Spleen (tissue), 11 donors: ENCODE measurements around the gene IL1R2. TPM values are rescaled to one million over a fixed set of nuclear protein-coding genes. Genes with fewer than 3 reads are reported as not detected.

ENCODE experiments used
- DNase-seq: peaks from one replicate; pipeline ENCODE4 v3.0.0-alpha.2; 2020
- H3K27ac ChIP-seq, 8 donors: fragments of 200-600 bp; sonication (generic) in 7 of 8; 1 replicate in 4 of 8; 2 replicates in 4 of 8; pipeline versions ENCODE4 v1.5.0 to v1.8.0; 2016 to 2021; ENCODE audit warnings: inconsistent platforms in 4 of 8, mild to moderate bottlenecking in 4 of 8, moderate library complexity in 1 of 8
- H3K27me3 ChIP-seq, 7 donors: fragments of 200-600 bp; sonication (generic) in 6 of 7; replicated peaks in 1 of 7; 1 replicate in 4 of 7; 2 replicates in 3 of 7; pipeline versions ENCODE4 v1.5.0 to v1.8.0; 2016 to 2021; ENCODE audit warnings: inconsistent platforms in 3 of 7, mild to moderate bottlenecking in 1 of 7
- H3K36me3 ChIP-seq, 6 donors: fragments of 200-600 bp; sonication (generic) in 5 of 6; 1 replicate in 4 of 6; 2 replicates in 2 of 6; pipeline versions ENCODE4 v1.5.0 to v1.8.0; 2016 to 2021; ENCODE audit warnings: inconsistent platforms in 2 of 6
- H3K4me1 ChIP-seq, 6 donors: fragments of 200-600 bp; sonication (generic) in 5 of 6; 1 replicate in 3 of 6; 2 replicates in 3 of 6; pipeline versions ENCODE4 v1.5.0 to v1.8.0; 2016 to 2021; ENCODE audit warnings: inconsistent platforms in 3 of 6
- H3K4me3 ChIP-seq, 8 donors: fragments of 200-600 bp; sonication (generic) in 7 of 8; 1 replicate in 4 of 8; 2 replicates in 4 of 8; pipeline versions ENCODE4 v1.5.0 to v1.8.0; 2016 to 2021; ENCODE audit warnings: inconsistent platforms in 4 of 8, mild to moderate bottlenecking in 4 of 8, moderate library complexity in 2 of 8
- H3K9me3 ChIP-seq, 8 donors: fragments of 200-600 bp; sonication (generic) in 7 of 8; 1 replicate in 4 of 8; 2 replicates in 4 of 8; pipeline versions ENCODE4 v1.5.0 to v1.8.0; 2016 to 2021; ENCODE audit warnings: inconsistent platforms in 4 of 8
- POLR2A ChIP-seq, 3 donors: fragments of 450-650 bp; IDR thresholded peaks; one replicate each; pipeline ENCODE4 v1.5.1; 2017; ENCODE audit warnings: antibody characterized with exemption in 3 of 3, mild to moderate bottlenecking in 1 of 3
- POLR2AphosphoS5 ChIP-seq, 3 donors: sonication (generic); formaldehyde crosslinking; IDR thresholded peaks; one replicate each; pipeline ENCODE4 v1.5.1; 2017; ENCODE audit warnings: antibody characterized with exemption in 3 of 3
- WGBS, 5 donors: extraction: QIAGEN DNeasy Blood & Tissue Kit in 3 of 5; methylation state at CpG; one replicate each; pipeline versions ENCODE4 v1.1.5 to v1.1.7; 2013 to 2018; 5-methylcytosine and 5-hydroxymethylcytosine counted together
- intact Hi-C: fragments of 100-400 bp; cut with DNase I; formaldehyde crosslinking; loops from one replicate; pipeline ENCODE4 v1.15.0; 2023; ENCODE audit warnings: low total_unique reads
- polyA plus RNA-seq, 3 donors: library from polyadenylated mRNA; stranded (reverse); fragments of 200-250 nt; gene quantifications; one replicate each; pipeline ENCODE4 v1.2.1, GENCODE V29; 2013
- total RNA-seq, 7 donors: library from RNA; depleted of rRNA in 3 of 7; stranded (reverse); fragments of >200 nt in 3 of 7; fragmentation: NEBNext Ultra II Directional in 4 of 7; extraction: Animal tissue kit (Norgen Biotek cat#: 25700) in 4 of 7; gene quantifications; one replicate each; pipeline versions ENCODE4 v1.1.0 to v1.2.1, GENCODE V29; 2016 to 2021
- TF ChIP-seq, protein P1 (sequence below), 11 experiments: fragments of 200-600 bp in 7 of 11; fragments of 450-650 bp in 4 of 11; sonication (generic) in 4 of 11; IDR thresholded peaks in 8 of 11; conservative IDR thresholded peaks in 3 of 11; 1 replicate in 7 of 11; 2 replicates in 4 of 11; pipeline versions ENCODE4 v1.4.0 to v1.8.0; 2016 to 2021; ENCODE audit warnings: antibody characterized with exemption in 11 of 11, inconsistent platforms in 4 of 11, mild to moderate bottlenecking in 1 of 11
- donor health status: healthy with polysubstance abuse.
- donor health status: DM: no; HTN: no; CAD: no; lungs with moderate emphysema.
- donor health status: DM: no; HTN: no; CAD: no.
- donor health status: Bipolar disorder and iron deficiency.
- donor health status: healthy.
- donor health status: DM: no; HTN: no; CAD: no.
- donor health status: DM: yes; HTN: yes; CAD: no.

Gene IL1R2
- total and polyA plus RNA-seq, 10 donors = 20.1 to 607 (median 116) TPM

DNA sequence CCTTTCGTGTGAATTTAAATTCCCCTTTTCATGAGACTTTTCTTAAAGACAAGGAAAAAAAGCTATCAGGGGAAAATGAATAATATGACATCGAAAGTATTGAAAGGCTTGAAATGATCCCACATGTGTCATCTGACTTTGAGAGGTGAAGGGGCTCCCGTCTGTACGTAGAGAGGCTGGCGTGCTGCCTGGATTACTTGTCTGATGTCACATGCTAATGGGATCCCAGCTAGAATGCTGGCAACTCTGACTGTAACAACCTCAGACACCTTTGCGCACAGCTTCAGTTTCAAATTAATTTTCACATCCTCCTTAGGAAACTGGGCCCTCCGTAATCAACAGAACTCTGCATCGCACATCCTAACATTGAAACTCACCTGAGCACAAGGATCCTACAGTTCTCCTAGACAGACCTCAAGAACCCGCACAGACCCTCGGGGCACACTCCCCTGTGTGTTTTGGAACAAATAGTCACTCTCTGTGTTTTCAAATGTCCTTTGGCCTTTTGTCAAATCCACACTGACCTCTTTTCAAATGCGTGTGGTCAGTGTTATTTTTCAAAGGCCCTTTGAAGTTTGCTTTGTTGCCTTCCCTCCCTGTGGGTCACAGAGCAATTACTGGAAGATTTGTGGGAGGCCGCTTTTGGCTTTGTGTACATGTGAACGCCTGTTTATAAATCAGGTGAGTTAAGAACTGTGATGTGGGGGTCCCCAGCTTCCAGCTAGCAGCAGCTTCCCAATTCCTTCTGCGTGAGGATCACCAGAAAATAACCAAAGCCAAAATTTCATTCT lies 65.9 kb downstream of the IL1R2 start:
- TF ChIP-seq, protein P1, sequence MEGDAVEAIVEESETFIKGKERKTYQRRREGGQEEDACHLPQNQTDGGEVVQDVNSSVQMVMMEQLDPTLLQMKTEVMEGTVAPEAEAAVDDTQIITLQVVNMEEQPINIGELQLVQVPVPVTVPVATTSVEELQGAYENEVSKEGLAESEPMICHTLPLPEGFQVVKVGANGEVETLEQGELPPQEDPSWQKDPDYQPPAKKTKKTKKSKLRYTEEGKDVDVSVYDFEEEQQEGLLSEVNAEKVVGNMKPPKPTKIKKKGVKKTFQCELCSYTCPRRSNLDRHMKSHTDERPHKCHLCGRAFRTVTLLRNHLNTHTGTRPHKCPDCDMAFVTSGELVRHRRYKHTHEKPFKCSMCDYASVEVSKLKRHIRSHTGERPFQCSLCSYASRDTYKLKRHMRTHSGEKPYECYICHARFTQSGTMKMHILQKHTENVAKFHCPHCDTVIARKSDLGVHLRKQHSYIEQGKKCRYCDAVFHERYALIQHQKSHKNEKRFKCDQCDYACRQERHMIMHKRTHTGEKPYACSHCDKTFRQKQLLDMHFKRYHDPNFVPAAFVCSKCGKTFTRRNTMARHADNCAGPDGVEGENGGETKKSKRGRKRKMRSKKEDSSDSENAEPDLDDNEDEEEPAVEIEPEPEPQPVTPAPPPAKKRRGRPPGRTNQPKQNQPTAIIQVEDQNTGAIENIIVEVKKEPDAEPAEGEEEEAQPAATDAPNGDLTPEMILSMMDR (IDR thresholded peaks at IDR 0.05 in 8 of 11, conservative IDR thresholded peaks at IDR 0.05 in 3 of 11) = no peak
- TF ChIP-seq POLR2AphosphoS5 (IDR thresholded peaks at IDR 0.05) (no peak), POLR2A (IDR thresholded peaks at IDR 0.05) (no peak)
- Histone ChIP-seq H3K4me3 (no peak overlapping the region), H3K27me3 (peaks cover 0 to 16% (median 0%) of the 10 kb centered on the region in 7 donors), H3K4me1 (peaks cover 0 to 24% (median 10%) of the 10 kb centered on the region in 6 donors), H3K36me3 (peaks cover 0 to 41% (median 0%) of the 10 kb centered on the region in 6 donors), H3K9me3 (no peaks in the 10 kb centered on the region), H3K27ac (peak overlapping the region in 4 of 8 donors; percentile 37 to 62 (median 42))
- 70 to 82% (median 78%) methylated on average over 14 of the region's 14 CpGs for WGBS, 5 donors
- intact Hi-C loops = no loop called here
- DNase-seq = no peak

DNA sequence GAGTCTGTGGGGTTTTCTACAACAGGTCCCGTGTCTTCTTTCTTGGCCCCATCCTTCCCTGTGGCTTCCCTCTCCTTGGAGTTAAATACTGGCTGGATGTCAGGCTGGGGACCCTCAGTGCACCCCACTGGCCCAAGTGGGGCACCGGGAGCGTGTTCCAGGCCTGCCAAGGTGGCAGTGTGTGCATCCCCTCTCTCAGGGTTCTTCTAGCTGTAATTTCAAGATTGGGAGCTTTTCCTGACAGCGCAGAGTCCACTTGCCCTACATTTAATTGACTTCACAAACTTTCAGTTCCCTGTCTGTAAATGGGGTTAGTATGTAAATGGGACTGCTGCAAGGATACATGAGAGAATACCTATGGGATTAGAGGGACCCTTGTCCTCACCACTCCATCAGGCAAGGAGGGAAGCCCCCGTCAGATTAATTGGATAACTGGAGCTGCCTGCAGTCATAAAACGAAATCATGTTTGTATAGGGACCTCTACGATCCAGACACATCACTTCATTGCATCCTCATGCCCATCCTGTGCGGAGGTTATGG lies 66.6 kb downstream of the IL1R2 start:
- Histone ChIP-seq H3K27me3 (peaks cover 0 to 11% (median 0%) of the 10 kb centered on the region in 7 donors), H3K36me3 (peaks cover 0 to 41% (median 0%) of the 10 kb centered on the region in 6 donors), H3K27ac (peak overlapping the region in 4 of 8 donors; percentile 37 to 62 (median 41)), H3K4me1 (peaks cover 0 to 24% (median 10%) of the 10 kb centered on the region in 6 donors), H3K9me3 (no peaks in the 10 kb centered on the region), H3K4me3 (no peak overlapping the region)
- intact Hi-C loops = no loop called here
- no peak for DNase-seq
- TF ChIP-seq POLR2A (IDR thresholded peaks at IDR 0.05) (no peak), POLR2AphosphoS5 (IDR thresholded peaks at IDR 0.05) (no peak)
- TF ChIP-seq, protein P1 (IDR thresholded peaks at IDR 0.05 in 8 of 11, conservative IDR thresholded peaks at IDR 0.05 in 3 of 11) = no peak
- 79 to 90% (median 86%) methylated on average over 8 of the region's 8 CpGs for WGBS, 5 donors

DNA sequence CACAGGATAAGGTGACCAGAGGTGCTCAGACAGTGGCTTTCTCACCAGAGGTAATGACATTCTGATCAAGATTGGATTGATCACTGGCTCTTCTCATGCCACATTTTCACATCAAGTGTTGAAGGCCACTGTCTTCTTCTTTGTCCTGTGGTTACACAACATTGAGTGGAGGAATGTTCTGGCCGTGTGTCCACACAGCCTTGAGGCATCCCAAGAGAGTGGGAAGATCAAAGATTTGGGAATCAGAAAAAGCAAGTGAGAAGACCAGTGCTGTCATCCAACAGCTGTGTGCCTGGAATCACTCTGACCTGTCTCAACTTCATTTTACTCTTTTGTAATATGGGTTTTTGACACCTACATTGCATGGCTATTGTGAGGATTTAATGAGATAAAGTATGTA lies 67.4 kb downstream of the IL1R2 start:
- Histone ChIP-seq H3K27me3 (peaks cover 0 to 6% (median 0%) of the 10 kb centered on the region in 7 donors), H3K9me3 (no peaks in the 10 kb centered on the region), H3K4me3 (no peak overlapping the region), H3K27ac (peak overlapping the region in 1 of 8 donors; percentile 62), H3K36me3 (peaks cover 0 to 41% (median 0%) of the 10 kb centered on the region in 6 donors), H3K4me1 (peaks cover 0 to 31% (median 16%) of the 10 kb centered on the region in 6 donors)
- intact Hi-C loops = no loop called here
- TF ChIP-seq POLR2AphosphoS5 (IDR thresholded peaks at IDR 0.05) (no peak), POLR2A (IDR thresholded peaks at IDR 0.05) (no peak)
- TF ChIP-seq, protein P1 (IDR thresholded peaks at IDR 0.05 in 8 of 11, conservative IDR thresholded peaks at IDR 0.05 in 3 of 11) = no peak
- no peak for DNase-seq
- WGBS, 5 donors = 59 to 86% (median 77%) methylated on average over 1 of the region's 1 CpG

DNA sequence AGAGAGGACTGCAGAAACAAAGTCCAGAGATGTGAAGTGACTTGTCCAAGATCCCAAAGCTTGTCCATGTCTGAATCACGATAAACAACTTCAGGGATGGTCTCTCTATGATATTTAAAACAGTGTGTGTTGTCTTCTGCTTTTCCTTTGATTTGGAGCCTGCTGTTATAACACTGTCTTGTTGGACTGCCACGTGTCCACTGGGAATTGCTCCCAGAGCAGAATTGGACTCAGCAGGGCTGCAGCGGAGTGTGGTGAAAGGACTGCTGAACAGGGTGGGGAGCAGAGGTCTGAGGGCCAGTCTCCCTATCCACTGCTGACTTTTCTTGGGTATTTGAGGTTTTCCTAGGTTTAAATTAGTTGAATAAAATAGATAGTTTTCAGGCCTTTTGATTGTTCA lies 68.3 kb downstream of the IL1R2 start:
- Histone ChIP-seq H3K36me3 (peaks cover 0 to 41% (median 0%) of the 10 kb centered on the region in 6 donors), H3K27me3 (peaks cover 0 to 6% (median 0%) of the 10 kb centered on the region in 7 donors), H3K9me3 (no peaks in the 10 kb centered on the region), H3K4me3 (no peak overlapping the region), H3K27ac (peak overlapping the region in 1 of 8 donors; percentile 90), H3K4me1 (peaks cover 0 to 40% (median 25%) of the 10 kb centered on the region in 6 donors)
- TF ChIP-seq, protein P1 (IDR thresholded peaks at IDR 0.05 in 8 of 11, conservative IDR thresholded peaks at IDR 0.05 in 3 of 11) = no peak
- TF ChIP-seq POLR2AphosphoS5 (IDR thresholded peaks at IDR 0.05) = no peak
- no peak for TF ChIP-seq POLR2A (IDR thresholded peaks at IDR 0.05)
- DNase-seq = no peak
- intact Hi-C loops = no loop called here
- 71 to 96% (median 83%) methylated on average over 3 of the region's 3 CpGs for WGBS, 5 donors
